ENCODE results near the gene TM4SF4.
"Not testable (repeated sequence)": the region's sequence is repeated elsewhere in the genome, so short reads cannot be mapped to it uniquely, and the experiment has no call there.

Gene TM4SF4, protein sequence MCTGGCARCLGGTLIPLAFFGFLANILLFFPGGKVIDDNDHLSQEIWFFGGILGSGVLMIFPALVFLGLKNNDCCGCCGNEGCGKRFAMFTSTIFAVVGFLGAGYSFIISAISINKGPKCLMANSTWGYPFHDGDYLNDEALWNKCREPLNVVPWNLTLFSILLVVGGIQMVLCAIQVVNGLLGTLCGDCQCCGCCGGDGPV

DNA sequence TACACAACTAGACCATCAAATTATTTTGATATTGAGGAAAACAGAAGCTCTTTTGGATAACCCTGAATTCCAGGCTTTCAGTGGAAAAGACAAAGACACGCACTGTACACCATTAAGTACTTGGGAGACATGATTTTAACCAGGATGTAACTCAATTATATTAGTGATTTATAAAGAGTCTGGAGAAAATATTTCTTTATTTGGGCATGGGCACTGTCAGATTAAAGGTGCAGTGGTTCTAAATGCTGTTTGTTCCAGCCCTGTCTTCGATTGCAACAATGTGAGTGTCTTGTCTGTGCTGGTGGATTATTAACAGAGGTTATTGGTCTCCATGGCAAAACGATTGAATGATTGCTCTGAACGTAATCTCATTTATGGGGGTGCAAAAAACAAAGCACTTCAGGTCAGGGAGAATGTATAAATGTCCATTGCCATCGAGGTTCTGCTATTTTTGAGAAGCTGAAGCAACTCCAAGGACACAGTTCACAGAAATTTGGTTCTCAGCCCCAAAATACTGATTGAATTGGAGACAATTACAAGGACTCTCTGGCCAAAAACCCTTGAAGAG lies at the start of gene TM4SF4:
Gene TM4SF4, plus strand, starts transcription at position 448 of the 568 bp plus-strand sequence. CDS start 181 bp downstream, outside the sequence.
- DNase-seq = no peak

DNA sequence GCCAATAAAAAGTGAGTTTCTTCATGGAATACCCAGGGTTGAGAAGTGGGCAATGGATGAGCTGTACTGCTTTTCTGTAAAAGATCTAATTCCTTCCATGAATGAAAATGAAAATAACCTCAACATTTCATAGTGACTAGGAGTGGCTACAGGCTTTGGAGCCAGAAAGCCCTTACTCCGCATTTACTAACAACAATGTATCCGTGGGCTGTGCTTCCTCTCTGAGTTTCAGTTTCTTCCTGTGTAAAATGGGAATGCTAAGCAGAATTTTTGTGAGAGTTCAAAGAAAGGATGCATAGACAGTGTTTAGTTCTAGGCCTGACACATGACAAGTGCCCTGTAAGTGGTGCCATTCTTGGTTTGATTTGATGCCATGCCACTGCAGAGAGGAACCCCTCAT lies 49.6 kb upstream of the TM4SF4 start:
- DNase-seq = no peak

DNA sequence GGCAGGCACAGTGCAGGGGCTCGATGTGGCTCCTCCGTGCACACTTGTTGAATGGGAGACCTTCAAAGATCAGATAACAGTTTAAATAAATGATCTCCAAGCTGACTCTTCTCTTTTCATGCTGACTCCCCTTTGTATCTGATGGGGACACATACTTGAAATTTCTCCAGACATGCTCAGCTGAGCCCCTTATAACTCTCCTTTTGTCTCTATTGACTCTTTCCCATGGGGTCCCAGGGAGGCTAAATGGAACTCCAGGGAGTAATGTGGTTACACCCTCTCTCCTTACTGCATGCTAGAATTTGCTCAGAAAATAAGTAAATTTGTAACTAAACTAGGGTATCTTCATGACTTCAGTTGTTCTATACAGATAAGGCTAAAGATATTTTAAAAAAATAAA lies 48.2 kb upstream of the TM4SF4 start:
- DNase-seq = no peak

DNA sequence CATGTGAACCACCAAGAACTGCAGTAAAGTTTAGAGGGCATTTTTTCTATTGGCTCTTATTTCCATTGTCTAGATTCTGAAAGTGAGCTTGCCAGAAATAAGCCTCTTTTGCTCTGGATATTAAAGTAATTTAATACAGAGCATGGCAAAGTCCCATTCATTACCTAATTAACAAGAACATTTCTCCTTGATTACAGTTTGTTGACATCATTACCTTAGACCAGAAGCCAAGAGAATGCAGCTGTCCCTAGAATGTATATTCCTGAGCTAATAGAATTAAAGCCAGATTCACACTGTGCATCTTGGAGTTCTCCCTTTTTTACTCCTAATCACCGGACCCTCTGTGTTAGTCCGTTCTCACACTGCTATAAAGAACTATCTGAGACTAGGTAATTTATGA lies 46.4 kb upstream of the TM4SF4 start:
- no peak for DNase-seq

DNA sequence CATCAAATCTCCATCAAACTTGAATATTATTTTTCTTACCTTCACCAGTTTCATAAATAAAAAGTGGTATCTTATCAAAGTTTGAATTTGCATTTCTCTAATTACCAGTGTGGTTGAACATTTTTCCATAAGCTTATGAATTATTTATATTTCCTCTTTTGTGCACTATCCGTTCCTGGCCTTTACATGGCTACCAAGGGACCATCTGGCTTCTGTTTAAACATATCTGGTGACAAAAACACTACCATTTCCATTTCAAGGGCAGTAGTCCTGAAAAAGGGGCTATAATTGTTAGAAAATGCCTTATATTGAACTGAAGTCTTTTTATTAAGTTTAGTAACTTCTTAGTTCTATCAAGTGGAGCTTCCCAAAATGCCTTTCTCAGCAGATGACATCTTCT lies 44.3 kb upstream of the TM4SF4 start:
- no peak for DNase-seq

DNA sequence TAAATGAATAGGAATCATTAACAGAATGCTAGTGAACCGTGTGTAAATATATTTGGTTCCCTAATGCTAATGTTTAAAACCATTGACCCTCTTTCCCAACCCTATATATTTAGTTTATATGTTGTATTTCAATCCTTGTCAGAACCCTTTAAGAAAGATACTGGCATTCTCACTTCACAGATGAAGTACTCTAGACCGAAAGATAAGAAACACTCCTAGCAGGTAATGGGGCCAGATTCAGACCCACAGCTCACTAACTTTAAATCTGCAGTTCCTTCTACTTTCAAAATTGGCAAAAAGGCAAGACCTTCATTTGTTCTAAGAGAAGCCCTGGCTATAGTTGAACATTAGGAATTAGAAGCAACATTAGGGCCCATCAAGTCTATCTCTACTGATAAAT lies 42.3 kb upstream of the TM4SF4 start:
- no peak for DNase-seq

DNA sequence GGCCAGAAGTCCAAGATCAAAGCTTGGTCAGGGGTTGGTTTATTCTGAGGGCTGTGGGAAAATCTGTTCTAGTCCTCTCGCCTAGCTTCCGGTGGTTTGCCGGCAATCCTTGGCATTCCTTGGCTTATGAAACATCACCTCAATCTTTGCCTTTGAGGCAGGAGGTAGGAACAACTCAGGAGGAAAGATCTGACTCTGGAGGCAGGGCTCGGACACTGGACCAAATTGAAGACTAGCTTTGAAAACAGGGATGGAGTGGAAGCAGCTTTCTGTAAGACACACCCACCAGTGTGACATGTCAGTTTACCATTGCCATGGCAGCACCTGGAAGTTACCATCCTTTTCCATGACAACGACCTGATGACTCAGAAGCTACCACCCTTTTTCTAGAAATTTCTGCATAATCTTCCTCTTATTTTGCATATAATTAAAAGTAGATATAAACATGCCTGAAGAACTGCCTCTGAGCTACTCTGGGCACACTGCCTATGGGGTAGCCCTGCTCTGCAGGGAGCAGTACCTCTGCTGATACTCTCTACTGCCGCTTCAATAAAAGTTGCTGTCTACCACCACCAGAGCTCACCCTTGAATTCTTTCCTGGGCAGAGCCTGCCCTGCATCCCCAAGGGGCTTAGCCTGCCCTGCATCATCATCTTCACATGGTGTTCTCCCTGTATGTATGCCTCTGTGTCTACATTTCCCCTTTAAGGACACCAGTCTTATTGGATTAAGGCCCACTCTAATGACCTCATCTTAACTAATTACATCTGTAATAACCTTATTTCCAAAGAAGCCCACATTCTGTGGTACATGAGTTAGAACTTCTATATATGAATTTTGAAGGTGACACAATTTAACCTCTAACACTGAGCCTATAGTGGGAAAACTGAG lies 38.3 kb upstream of the TM4SF4 start:
- no peak for DNase-seq

DNA sequence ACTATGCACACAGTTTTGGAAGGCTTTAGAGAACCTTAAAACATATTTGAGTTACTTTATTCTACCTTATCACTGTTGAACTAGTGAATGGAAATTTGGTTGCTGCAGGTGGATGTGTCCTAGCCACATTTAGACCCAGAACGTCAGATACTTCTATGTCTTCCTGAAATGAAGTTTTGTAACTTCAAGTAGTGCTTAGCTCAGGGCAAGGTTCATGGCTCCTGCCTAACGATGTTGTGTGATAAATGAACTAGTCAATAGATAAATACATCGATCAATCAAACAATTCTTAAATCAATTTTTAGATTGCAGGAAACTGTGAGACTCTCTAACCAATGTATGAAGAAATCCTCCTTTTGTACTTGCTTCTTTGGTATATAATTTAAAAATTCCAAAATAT lies 37.2 kb upstream of the TM4SF4 start:
- DNase-seq = no peak

DNA sequence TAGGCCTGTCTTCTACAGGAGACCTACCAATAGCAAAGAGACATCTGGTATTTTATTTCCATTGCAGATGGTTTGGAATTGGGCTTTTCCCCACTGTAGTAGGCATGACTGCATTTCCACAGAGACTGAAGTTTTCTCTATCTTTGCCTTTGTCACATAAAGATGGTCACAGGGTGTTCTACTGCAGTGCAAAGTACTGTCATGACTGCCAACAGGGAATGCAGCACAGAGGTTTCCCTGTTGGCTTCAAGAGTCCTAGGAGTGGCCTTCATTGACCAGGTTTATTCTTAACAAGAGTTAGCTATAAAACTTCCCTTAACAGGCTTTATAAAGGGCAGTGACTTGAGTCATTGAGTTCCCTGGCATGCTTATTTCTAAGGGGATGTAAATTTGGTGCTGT lies 36.8 kb upstream of the TM4SF4 start:
- no peak for DNase-seq

DNA sequence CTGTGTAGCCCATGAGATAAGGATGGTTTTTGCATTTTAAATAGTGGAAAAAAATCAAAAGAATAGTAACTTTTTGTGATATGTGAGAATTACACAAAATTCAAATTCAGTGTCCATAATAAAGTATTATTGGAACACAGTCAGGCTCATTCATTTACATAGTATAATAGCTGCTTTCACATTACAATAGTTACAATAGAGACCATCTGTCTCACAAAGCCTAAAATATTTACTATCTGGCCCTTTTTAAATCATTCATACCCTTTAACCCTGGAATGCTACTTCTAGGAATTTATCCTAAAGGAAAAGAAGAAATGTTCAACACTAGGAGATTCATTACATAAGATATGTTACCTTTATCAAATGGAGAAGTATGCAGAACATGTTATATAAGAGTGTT lies 35.5 kb upstream of the TM4SF4 start:
- no peak for DNase-seq

DNA sequence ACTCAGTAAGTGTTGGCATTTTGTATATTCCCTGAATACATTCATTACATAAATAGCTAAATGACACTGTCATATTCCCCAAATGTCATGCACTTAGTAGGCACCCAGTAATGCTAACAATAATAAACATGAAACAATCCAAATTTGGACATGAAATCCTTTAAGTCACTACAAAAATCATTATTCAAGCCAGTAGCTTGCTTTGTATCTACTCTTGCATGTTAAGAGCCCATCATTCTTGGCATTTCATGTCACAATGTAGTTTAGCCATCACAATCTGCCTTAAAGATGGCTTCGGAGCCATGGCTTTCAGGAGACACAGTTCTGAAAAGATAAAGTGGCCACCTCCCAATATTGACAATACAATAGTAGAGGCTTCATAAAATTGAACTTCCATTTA lies 32.9 kb upstream of the TM4SF4 start:
- no peak for DNase-seq

DNA sequence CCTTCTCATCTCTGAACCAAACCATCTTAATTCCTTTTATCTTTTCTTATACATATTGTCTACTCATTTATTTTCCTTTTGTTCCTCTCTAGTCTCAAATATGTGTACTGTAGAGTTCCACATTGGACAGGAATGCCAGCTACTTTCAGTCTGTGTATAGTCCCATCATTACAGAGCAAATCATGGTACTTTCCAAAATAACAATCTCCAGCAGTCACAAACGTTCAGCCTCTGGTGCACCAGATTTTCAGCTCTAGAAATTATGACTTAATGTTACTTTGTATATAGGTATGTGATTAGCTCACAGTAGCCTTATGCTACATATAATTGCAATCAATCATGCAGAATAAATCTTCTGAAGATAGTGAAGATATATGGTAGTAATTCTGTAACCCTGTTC lies 32.5 kb upstream of the TM4SF4 start:
- DNase-seq = no peak

DNA sequence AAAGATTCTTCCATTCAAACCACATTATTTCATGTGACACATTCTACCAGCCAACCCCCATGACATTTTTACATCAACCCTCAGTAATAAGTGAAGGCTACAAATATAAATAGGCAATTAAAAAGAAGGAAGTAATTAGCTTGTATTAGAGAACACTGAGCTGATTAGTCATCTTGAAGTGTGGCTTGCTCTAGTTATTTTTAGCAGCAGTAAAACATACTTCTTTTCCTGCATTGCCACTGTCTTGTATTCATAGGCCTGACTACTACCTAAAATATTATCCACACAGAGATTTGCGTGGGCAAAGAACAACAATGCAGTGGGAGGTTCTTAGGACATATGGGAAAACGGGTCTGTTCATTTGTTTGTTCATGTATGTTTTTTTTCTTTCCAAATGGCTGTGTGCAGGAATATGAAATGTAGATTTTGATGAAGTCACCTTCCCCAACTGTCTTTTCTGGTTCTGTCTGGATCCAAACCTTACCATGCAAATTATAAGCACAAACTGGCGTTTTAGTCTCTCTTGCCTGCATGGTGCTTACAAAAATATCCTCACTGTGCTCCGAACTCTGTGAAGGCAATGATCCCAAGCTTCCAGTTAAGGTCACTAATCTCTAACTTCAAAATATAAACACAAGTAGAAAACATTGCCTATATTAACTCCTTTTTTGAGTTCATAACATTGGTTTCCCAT lies 31.5 kb upstream of the TM4SF4 start:
- DNase-seq = no peak

DNA sequence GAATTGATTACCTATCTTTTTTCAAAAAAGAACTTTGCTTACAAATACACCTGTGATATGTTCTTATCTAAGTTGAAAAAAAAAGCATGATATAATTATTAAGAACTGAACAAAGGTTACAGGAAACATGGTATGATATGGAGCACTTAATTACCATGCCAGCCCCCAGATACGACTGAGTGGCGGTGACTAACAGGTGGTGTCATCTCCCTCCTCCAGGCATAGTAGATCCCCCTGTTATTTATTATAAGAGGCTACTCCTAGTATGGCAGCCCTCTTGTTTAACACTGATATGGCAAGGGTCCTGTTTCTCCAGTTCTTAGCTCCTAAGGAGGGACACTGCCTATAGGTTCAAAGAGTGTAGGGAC lies 31.0 kb upstream of the TM4SF4 start:
- DNase-seq = no peak

DNA sequence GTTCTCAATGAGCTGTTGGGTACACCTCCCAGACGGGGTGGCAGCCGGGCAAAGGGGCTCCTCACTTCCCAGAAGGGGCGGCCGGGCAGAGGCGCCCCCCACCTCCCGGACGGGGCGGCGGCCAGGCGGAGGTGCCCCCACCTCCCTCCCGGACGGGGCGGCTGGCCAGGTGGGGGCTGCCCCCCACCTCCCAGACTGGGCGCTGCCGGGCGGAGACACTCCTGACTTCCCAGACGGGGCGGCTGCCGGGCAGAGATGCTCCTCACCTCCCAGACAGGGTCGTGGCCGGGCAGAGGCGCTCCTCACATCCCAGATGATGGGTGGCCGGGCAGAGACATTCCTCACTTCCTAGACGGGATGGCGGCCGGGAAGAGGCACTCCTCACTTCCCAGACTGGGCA lies 29.6 kb upstream of the TM4SF4 start:
- not testable (repeated sequence) for DNase-seq

DNA sequence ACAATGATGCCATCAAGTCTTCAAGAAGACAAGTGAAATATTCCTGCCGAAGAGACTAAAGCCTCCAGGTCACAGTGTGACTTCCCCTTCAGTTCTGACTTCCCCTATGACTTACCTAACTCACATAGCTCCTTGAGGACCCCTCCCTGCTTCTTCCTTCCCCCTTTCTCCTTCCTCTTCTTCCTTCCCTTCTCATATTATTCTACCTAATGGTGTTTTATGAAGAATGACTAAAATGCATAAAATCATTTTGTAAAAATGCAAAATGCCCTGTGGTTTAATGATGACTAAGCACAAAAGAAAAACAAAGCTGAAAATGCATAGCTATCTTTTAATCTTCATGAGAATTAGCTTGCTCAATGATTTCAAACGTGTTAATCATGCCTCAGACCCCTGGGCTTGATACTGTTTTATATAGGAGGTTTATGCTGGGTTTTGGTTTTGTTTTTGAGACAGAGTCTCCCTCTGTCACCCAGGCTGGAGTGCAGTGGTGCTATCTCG lies 26.1 kb upstream of the TM4SF4 start:
- no peak for DNase-seq

DNA sequence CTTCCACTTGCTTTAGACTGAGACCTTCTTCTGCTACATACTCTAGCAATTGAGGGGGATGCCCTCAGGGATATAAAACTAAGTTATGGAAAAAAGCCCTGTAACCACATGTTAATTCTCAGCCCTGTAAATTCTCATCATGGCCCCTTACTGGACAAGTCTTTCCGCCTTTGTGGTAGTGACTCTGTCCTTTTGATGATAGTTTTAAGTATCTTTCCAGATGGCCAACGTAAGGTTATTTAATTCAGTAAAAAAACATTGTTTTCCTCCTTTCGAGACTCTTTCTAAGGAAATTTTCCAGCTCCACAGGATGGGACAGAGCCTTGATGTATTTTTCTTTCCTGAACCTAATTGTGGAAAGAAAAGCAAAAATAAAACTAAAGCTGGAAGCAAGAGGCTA lies 25.3 kb upstream of the TM4SF4 start:
- no peak for DNase-seq

DNA sequence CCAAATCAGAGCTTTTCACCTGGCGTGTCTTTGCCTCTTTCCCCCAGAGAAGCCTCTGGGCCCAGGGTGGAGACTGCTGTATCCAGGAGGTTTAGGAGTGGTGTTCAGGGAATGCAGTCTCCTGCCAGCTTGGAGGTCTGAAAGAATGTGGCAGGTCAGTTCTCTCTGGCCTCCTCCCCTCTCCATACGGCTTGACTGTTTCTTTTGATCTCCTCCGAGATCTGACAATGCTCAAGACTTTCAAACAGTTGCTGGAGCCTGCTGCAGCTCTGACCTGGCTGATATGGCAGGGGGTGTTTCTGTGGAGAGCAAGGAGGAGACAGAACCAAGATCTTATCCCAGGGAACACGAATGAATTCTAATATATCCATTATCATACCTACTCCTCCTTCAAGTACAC lies 24.7 kb upstream of the TM4SF4 start:
- DNase-seq = no peak

DNA sequence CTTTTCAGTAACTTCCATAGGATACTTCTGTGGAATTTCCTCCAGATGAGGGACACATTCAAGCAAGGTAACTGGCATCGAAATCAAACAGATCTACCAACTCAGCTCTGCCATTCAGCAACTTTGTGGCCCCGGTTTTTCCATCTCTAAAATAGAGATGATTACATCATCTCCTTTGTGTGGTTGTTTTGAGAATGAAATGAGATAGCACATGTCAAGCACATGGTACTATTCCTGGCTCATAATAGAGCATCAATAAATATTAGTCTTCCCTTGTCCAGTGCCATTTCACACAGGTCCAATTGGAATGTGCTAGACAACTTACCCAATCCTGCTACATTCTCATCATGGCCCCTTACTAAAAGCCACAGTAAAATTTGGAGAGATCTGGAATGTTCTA lies 24.2 kb upstream of the TM4SF4 start:
- no peak for DNase-seq

DNA sequence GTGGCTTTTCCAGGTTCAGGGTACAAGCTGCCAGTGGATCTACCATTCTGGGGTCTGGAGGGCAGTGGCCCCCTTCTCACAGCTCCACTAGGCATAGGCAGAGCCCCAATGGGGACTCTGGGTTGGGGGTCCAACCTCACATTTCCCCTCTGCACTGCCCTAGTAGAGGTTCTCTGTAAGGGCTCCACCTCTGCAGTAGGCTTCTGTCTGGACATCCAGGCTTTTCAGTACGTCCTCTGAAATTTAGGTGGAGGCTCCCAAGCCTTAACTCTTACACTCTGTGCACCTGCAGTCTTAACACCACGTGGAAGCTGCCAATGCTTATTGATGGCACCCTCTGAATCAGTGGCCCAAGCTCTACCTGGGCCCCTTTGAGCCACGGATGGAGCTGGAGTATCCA lies 22.5 kb upstream of the TM4SF4 start:
- no peak for DNase-seq

DNA sequence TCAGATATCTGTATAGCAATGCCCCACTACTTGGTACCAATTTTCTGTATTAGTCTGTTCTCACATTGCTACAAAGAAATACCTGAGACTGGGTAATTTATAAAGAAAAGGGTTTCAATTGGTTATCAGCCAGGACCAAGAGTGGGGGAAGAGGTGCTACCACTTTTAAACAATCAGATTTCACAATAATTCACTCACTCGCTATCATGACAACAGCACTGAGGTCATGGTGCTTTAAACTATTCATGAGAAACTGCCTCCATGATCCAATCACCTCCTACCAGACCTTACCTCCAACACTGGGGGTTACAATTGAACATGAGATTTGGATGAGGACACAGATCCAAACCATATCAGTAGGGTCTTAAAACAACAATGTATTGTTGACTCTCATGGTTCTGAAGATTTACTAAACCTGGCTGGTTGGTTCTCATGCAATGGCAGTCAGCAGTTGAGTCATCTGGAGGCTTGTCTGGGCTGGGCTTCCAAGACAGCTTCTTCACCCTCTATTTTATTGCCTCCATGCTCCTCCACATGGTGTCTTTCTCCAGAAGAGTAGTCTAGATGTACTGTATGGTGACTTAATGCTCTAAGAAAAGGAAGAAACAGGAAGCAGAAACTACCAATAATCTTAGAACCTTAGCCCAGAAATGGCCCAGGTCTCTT lies 21.2 kb upstream of the TM4SF4 start:
- no peak for DNase-seq

DNA sequence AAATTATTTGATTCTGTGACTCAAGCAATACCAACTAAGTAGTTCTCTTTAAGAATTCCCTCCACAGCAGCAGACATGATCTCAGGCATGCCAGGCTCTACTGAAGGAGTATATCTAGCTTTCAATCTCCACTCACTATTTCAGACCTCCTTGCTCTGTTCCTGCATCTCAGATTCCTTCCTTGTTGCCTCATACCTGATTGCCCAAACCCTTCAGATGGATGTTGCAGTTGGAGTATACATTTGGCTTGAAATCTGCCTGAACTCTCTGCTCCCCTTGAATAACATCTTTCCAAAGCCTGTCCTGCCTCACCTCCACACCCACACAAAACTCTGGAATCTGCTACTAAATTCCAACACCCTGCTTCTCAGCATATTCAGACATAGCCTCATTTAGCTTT lies 19.8 kb upstream of the TM4SF4 start:
- no peak for DNase-seq

DNA sequence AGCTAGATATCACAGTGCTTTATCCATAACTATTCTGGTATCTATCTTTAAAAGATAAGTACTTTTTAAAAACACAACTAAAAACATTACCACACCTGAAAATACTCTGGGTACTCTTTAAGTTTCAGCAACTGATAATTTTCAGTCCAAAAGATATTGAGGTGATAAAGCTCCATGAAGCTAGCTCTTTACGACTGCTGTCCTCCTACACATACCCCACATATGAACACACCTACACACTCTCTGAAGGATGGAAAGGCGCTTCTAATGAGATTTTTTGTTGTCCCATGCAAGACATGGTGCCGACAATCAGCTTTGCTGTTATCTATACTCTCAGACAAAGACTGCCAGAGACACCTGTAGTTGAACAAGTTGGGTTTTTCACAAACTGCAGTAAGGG lies 19.1 kb upstream of the TM4SF4 start:
- no peak for DNase-seq

All from NCI-H446 treated with DMSO at 0.1 percent for 48 hours (cell line).